HepG2 (cell line): Measurements from ENCODE around the gene MUC4. TPM values are rescaled to one million over a fixed set of nuclear protein-coding genes. Genes with fewer than 3 reads are reported as not detected.
A peak's percentile ranks its signal among the peaks of the same experiment; 100 is the strongest.

Experiments
- ETV6 ChIP-seq: sonication (generic); formaldehyde crosslinking; conservative IDR thresholded peaks from 2 replicates; pipeline ENCODE4 v1.4.0; 2020; ENCODE audit warnings: missing genetic modification reagents
- FLYWCH1 ChIP-seq: sonication (generic); formaldehyde crosslinking; IDR thresholded peaks from 2 replicates; pipeline ENCODE4 v1.8.1; 2023; ENCODE audit warnings: mild to moderate bottlenecking, missing genetic modification reagents
- GLI4 ChIP-seq: sonication (generic); formaldehyde crosslinking; IDR thresholded peaks from 2 replicates; pipeline ENCODE4 v1.5.1; 2020; ENCODE audit warnings: missing genetic modification reagents, mild to moderate bottlenecking, moderate library complexity, borderline replicate concordance
- NPAS2 ChIP-seq: sonication (generic); formaldehyde crosslinking; IDR thresholded peaks from 2 replicates; pipeline ENCODE4 v1.8.0; 2022; ENCODE audit warnings: mild to moderate bottlenecking, missing genetic modification reagents, borderline replicate concordance
- RXRA ChIP-seq: sonication (generic); formaldehyde crosslinking; IDR thresholded peaks from 2 replicates; pipeline ENCODE4 v1.5.1; 2020; ENCODE audit warnings: missing genetic modification reagents
- SMARCE1 ChIP-seq: fragments of 450-650 bp; IDR thresholded peaks from 2 replicates; pipeline ENCODE4 v1.6.1; 2017; ENCODE audit warnings: borderline replicate concordance
- U2AF1 ChIP-seq: fragments of 200-400 bp; formaldehyde crosslinking; optimal IDR thresholded peaks from 2 replicates; pipeline ENCODE3; 2017; ENCODE audit warnings: mild to moderate bottlenecking, low read depth, low read length
- ZBTB21 ChIP-seq: sonication (generic); formaldehyde crosslinking; IDR thresholded peaks from 2 replicates; pipeline ENCODE4 v1.4.0; 2020; ENCODE audit warnings: missing genetic modification reagents
- ZFX ChIP-seq: sonication (generic); formaldehyde crosslinking; IDR thresholded peaks from 2 replicates; pipeline ENCODE4 v1.4.0; 2020; ENCODE audit warnings: mild to moderate bottlenecking, low read depth, missing genetic modification reagents, moderate library complexity
- ZMYM3 ChIP-seq: sonication (generic); formaldehyde crosslinking; IDR thresholded peaks from 2 replicates; pipeline ENCODE4 v1.5.1; 2020; ENCODE audit warnings: mild to moderate bottlenecking, missing genetic modification reagents
- ZMYM4 ChIP-seq: sonication (generic); formaldehyde crosslinking; IDR thresholded peaks from 2 replicates; pipeline ENCODE4 v1.8.1; 2023; ENCODE audit warnings: mild to moderate bottlenecking, missing genetic modification reagents
- ZNF432 ChIP-seq: sonication (generic); formaldehyde crosslinking; IDR thresholded peaks from 2 replicates; pipeline ENCODE4 v1.5.0; 2020; ENCODE audit warnings: missing genetic modification reagents, mild to moderate bottlenecking, borderline replicate concordance
- polyA plus RNA-seq, 8 experiments: library from polyadenylated mRNA; depleted of rRNA in 3 of 8; stranded (reverse) in 7 of 8; unstranded in 1 of 8; fragments of >200 nt; fragmentation: Illumina TruSeq in 4 of 8; extraction: Trizol in 4 of 8; gene quantifications; 2 replicates each; pipeline versions ENCODE4 v1.2.1 to v1.2.3, GENCODE V29; 2011 to 2016; ENCODE audit warnings: low read depth in 4 of 8, missing spikeins in 1 of 8, mixed read lengths in 1 of 8; ENCODE audit not compliant: insufficient read depth in 1 of 8
- total RNA-seq, 5 experiments: library from RNA; depleted of rRNA; stranded (reverse); fragments of >200 nt; fragmentation: Illumina TruSeq; extraction: Trizol; gene quantifications; 2 replicates each; pipeline ENCODE4 v1.2.3, GENCODE V29; 2016; ENCODE audit warnings: low read depth in 1 of 5
- TF ChIP-seq, protein P1 (sequence below): sonication (generic); formaldehyde crosslinking; IDR thresholded peaks from 2 replicates; pipeline ENCODE4 v1.5.1; 2020; ENCODE audit warnings: mild to moderate bottlenecking, missing genetic modification reagents, moderate library complexity
- TF ChIP-seq, protein P2 (sequence below): sonication (generic); formaldehyde crosslinking; IDR thresholded peaks from 2 replicates; pipeline ENCODE4 v1.9.0; 2021; ENCODE audit warnings: missing genetic modification reagents, borderline replicate concordance
- TF ChIP-seq, protein P3 (sequence below): sonication (generic); formaldehyde crosslinking; IDR thresholded peaks from 2 replicates; pipeline ENCODE4 v1.4.0; 2020; ENCODE audit warnings: missing genetic modification reagents, low read depth, mild to moderate bottlenecking, borderline replicate concordance
- TF ChIP-seq, protein P4 (sequence below): sonication (generic); formaldehyde crosslinking; IDR thresholded peaks from 2 replicates; pipeline ENCODE4 v1.8.0; 2022; ENCODE audit warnings: missing genetic modification reagents, mild to moderate bottlenecking, inconsistent platforms, borderline replicate concordance
- TF ChIP-seq, protein P5 (sequence below): sonication (generic); formaldehyde crosslinking; IDR thresholded peaks from 2 replicates; pipeline ENCODE4 v1.9.0; 2022; ENCODE audit warnings: low read depth, missing genetic modification reagents
- TF ChIP-seq, protein P6 (sequence below): sonication (generic); formaldehyde crosslinking; IDR thresholded peaks from 2 replicates; pipeline ENCODE4 v1.8.0; 2023; ENCODE audit warnings: mild to moderate bottlenecking, missing genetic modification reagents

MUC4 gene
- total and polyA plus RNA-seq, 2 of the 13 experiments (the other 11 are each of a cell fraction or from before 2014, with no cell fraction given): not detected

DNA sequence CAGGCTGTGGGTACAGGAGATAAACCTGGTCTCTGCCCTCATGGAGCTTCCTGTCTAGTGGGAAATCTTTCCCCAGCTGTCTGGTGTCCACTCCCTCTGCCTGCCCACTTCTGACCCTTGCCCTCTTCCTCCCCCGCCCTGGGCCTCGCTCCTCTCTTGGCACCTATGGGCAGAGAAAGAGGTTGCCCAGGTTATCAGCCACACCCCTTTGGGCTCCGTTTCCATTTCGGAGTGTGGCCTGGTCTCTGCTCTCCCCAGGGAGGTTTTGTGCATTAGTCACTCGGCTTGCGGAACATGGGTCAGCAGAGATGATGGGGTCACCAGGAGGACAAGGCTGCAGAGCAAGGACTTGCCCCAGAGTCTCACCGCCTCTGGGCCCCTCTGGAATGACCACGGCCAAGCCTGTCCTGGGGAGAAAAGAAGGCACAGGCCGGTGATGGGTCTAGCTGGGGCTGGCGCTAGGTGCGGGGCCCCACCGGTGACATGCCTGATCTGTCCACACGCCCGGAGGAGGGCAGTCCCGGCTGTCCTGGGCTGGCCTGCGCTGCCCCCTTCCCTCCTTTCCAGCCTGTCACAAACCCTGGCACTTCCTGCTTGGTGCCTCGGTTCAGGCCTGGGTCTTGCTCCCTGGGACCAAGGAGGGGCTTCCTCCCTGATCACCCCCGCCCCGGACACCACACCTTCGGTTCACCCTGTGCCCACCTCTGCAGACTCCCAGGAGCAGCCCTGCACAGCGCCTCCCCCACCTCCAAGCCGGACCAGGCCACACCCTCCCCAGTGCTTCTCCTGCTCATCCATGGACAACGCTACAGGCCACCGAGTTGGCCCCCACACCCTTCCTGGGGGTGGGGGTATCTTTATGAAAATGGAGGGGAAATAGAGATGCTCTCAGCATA, 35.6 kb upstream of the MUC4 start (continued):
- TF ChIP-seq, protein P1, sequence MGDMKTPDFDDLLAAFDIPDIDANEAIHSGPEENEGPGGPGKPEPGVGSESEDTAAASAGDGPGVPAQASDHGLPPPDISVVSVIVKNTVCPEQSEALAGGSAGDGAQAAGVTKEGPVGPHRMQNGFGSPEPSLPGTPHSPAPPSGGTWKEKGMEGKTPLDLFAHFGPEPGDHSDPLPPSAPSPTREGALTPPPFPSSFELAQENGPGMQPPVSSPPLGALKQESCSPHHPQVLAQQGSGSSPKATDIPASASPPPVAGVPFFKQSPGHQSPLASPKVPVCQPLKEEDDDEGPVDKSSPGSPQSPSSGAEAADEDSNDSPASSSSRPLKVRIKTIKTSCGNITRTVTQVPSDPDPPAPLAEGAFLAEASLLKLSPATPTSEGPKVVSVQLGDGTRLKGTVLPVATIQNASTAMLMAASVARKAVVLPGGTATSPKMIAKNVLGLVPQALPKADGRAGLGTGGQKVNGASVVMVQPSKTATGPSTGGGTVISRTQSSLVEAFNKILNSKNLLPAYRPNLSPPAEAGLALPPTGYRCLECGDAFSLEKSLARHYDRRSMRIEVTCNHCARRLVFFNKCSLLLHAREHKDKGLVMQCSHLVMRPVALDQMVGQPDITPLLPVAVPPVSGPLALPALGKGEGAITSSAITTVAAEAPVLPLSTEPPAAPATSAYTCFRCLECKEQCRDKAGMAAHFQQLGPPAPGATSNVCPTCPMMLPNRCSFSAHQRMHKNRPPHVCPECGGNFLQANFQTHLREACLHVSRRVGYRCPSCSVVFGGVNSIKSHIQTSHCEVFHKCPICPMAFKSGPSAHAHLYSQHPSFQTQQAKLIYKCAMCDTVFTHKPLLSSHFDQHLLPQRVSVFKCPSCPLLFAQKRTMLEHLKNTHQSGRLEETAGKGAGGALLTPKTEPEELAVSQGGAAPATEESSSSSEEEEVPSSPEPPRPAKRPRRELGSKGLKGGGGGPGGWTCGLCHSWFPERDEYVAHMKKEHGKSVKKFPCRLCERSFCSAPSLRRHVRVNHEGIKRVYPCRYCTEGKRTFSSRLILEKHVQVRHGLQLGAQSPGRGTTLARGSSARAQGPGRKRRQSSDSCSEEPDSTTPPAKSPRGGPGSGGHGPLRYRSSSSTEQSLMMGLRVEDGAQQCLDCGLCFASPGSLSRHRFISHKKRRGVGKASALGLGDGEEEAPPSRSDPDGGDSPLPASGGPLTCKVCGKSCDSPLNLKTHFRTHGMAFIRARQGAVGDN (CRISPR knock-in tag): peak; percentile 61; the same call in 1 of the 2 replicates
- TF ChIP-seq FLYWCH1 (CRISPR knock-in tag) (no peak), NPAS2 (no peak), ZNF432 (CRISPR knock-in tag) (no peak), ETV6 (CRISPR knock-in tag) (no peak), ZMYM4 (no peak), ZFX (CRISPR knock-in tag) (0 out of 2 replicates have a peak, but pooled peaks have one; percentile 17), ZBTB21 (CRISPR knock-in tag) (no peak), RXRA (peak; percentile 98), SMARCE1 (no peak), ZMYM3 (no peak), U2AF1 (no peak), GLI4 (CRISPR knock-in tag) (no peak)
- TF ChIP-seq, protein P2, sequence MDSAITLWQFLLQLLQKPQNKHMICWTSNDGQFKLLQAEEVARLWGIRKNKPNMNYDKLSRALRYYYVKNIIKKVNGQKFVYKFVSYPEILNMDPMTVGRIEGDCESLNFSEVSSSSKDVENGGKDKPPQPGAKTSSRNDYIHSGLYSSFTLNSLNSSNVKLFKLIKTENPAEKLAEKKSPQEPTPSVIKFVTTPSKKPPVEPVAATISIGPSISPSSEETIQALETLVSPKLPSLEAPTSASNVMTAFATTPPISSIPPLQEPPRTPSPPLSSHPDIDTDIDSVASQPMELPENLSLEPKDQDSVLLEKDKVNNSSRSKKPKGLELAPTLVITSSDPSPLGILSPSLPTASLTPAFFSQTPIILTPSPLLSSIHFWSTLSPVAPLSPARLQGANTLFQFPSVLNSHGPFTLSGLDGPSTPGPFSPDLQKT (CRISPR knock-in tag): no peak
- TF ChIP-seq, protein P3, sequence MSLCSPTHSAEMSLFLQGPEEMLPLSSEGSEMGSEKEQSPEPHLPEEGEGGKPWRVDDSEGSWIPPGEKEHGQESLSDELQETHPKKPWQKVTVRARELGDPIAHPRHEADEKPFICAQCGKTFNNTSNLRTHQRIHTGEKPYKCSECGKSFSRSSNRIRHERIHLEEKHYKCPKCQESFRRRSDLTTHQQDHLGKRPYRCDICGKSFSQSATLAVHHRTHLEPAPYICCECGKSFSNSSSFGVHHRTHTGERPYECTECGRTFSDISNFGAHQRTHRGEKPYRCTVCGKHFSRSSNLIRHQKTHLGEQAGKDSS (CRISPR knock-in tag): 0 out of 2 replicates have a peak, but pooled peaks have one; percentile 22
- TF ChIP-seq, protein P4, sequence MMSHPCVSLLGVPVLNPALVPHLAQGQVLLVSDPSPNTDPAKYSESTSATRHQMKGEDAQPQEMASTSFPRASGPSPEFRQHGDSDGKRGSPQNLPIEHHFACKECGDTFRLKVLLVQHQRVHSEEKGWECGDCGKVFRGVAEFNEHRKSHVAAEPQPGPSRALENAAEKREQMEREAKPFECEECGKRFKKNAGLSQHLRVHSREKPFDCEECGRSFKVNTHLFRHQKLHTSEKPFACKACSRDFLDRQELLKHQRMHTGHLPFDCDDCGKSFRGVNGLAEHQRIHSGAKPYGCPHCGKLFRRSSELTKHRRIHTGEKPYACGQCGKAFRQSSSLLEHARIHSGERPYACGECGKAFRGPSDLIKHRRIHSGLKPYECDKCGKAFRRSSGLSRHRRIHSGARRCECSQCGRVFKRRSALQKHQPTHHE (CRISPR knock-in tag): no peak
- TF ChIP-seq, protein P5, sequence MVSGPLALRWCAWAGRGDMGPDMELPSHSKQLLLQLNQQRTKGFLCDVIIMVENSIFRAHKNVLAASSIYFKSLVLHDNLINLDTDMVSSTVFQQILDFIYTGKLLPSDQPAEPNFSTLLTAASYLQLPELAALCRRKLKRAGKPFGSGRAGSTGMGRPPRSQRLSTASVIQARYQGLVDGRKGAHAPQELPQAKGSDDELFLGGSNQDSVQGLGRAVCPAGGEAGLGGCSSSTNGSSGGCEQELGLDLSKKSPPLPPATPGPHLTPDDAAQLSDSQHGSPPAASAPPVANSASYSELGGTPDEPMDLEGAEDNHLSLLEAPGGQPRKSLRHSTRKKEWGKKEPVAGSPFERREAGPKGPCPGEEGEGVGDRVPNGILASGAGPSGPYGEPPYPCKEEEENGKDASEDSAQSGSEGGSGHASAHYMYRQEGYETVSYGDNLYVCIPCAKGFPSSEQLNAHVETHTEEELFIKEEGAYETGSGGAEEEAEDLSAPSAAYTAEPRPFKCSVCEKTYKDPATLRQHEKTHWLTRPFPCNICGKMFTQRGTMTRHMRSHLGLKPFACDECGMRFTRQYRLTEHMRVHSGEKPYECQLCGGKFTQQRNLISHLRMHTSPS (CRISPR knock-in tag): peak; percentile 92
- TF ChIP-seq, protein P6, sequence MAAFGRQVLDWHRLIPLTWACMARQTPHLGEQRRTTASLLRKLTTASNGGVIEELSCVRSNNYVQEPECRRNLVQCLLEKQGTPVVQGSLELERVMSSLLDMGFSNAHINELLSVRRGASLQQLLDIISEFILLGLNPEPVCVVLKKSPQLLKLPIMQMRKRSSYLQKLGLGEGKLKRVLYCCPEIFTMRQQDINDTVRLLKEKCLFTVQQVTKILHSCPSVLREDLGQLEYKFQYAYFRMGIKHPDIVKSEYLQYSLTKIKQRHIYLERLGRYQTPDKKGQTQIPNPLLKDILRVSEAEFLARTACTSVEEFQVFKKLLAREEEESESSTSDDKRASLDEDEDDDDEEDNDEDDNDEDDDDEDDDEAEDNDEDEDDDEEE: no peak
